Measurements from ENCODE around the gene LGALS12. TPM values are rescaled to one million over a fixed set of nuclear protein-coding genes. Genes with fewer than 3 reads are reported as not detected.
"Not testable (repeated sequence)": the region's sequence is repeated elsewhere in the genome, so short reads cannot be mapped to it uniquely, and the experiment has no call there.

LGALS12 gene
- total RNA-seq, 1 experiment from 2014 or later: 0.07 TPM

DNA sequence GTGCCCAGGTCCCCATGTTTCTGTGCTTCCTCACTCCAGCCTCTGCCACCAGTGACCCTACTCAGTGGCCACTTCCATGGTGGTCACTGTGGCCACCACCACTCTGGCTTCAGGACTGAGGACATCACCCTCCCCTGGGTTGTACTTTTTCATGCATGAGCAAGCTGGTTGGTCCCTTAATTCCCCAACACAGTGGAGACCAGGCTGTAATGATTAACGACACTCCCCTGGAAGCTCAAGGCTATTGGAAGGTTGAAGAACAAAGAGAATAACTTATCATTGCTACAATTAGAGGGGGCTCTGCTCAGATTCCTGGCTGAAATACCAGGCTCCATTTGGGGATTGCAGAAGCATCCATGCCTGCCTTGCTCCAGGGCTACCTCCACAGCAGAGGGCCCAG lies 41.2 kb downstream of the LGALS12 start:
- no peak overlapping the region for H2AFZ ChIP-seq (ENCODE audit: low read length)
- no peaks in the 10 kb centered on the region for H3K4me1 ChIP-seq (ENCODE audit: insufficient read depth, low read length)
- no peaks in the 10 kb centered on the region for H3K36me3 ChIP-seq (ENCODE audit: low read depth, low read length)
- no peak overlapping the region for H3K9ac ChIP-seq (ENCODE audit: low read length)
- ChIA-PET CTCF (no interaction called here), POLR2A (ENCODE audit: unreplicated experiment) (no interaction called here)
- no peak for ATAC-seq
- no peaks in the 10 kb centered on the region for H4K20me1 ChIP-seq (ENCODE audit: low read length)
- no peaks in the 10 kb centered on the region for H3K79me2 ChIP-seq (ENCODE audit: low read length)
- DNase-seq: no peak
- no peaks in the 10 kb centered on the region for H3K9me2 ChIP-seq (replicated peaks; ENCODE audit: low read length)
- intact Hi-C loops (cut with micrococcal nuclease): no loop called here
- H3K9me3 ChIP-seq (ENCODE audit: low read length): no peaks in the 10 kb centered on the region
- TF ChIP-seq EZH2 (IDR thresholded peaks at IDR 0.05; ENCODE audit: low read length, unreplicated experiment): no peak
- TF ChIP-seq, protein P1, sequence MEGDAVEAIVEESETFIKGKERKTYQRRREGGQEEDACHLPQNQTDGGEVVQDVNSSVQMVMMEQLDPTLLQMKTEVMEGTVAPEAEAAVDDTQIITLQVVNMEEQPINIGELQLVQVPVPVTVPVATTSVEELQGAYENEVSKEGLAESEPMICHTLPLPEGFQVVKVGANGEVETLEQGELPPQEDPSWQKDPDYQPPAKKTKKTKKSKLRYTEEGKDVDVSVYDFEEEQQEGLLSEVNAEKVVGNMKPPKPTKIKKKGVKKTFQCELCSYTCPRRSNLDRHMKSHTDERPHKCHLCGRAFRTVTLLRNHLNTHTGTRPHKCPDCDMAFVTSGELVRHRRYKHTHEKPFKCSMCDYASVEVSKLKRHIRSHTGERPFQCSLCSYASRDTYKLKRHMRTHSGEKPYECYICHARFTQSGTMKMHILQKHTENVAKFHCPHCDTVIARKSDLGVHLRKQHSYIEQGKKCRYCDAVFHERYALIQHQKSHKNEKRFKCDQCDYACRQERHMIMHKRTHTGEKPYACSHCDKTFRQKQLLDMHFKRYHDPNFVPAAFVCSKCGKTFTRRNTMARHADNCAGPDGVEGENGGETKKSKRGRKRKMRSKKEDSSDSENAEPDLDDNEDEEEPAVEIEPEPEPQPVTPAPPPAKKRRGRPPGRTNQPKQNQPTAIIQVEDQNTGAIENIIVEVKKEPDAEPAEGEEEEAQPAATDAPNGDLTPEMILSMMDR (conservative IDR thresholded peaks at IDR 0.05; ENCODE audit: low read depth, low read length): no peak
- no peak for TF ChIP-seq EZH2phosphoT487 (IDR thresholded peaks at IDR 0.05; ENCODE audit: borderline replicate concordance, low read length)
- H3K4me2 ChIP-seq (ENCODE audit: low read length): no peak overlapping the region
- BruUV-seq (replicated peaks): no TSS peak
- no peak overlapping the region for H3K27ac ChIP-seq (ENCODE audit: low read length)
- H3K27me3 ChIP-seq (ENCODE audit: low read length): no peaks in the 10 kb centered on the region
- H3K4me3 ChIP-seq (ENCODE audit: low read length): no peak overlapping the region
- no peaks in the 10 kb centered on the region for H3F3A ChIP-seq (ENCODE audit: low read length, unreplicated experiment)

DNA sequence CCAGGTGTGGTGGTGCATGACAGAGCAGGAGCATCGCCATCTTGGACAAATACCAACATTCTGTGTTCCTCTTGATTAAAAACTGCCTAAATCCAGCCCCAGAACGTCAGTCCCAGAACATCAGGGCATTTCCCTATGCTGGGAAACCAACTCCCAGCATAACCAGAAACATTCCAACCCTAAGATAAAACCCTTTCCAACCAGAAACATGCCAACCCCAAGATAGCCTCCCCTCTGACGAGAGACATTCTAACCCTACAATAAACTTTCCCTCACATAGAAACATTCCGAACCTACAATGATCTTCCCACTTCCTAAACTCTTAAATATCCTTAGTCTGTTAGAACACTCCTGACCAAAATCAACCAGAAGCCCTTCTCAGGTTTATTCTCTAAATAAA lies 42.3 kb downstream of the LGALS12 start:
- peaks cover 8% of the 10 kb centered on the region; the same call in 1 of the 2 replicates for H3K4me1 ChIP-seq (ENCODE audit: insufficient read depth, low read length)
- H2AFZ ChIP-seq (ENCODE audit: low read length): no peak overlapping the region
- H4K20me1 ChIP-seq (ENCODE audit: low read length): no peaks in the 10 kb centered on the region
- no peaks in the 10 kb centered on the region for H3F3A ChIP-seq (ENCODE audit: low read length, unreplicated experiment)
- TF ChIP-seq EZH2 (IDR thresholded peaks at IDR 0.05; ENCODE audit: low read length, unreplicated experiment) (no peak), EZH2phosphoT487 (IDR thresholded peaks at IDR 0.05; ENCODE audit: borderline replicate concordance, low read length) (no peak)
- TF ChIP-seq, protein P1 (conservative IDR thresholded peaks at IDR 0.05; ENCODE audit: low read depth, low read length): no peak
- no peak overlapping the region for H3K4me3 ChIP-seq (ENCODE audit: low read length)
- H3K9me3 ChIP-seq (ENCODE audit: low read length): no peaks in the 10 kb centered on the region
- BruUV-seq (replicated peaks): no TSS peak
- H3K9me2 ChIP-seq (replicated peaks; ENCODE audit: low read length): no peaks in the 10 kb centered on the region
- ChIA-PET POLR2A (ENCODE audit: unreplicated experiment) (no interaction called here), CTCF (no interaction called here)
- H3K4me2 ChIP-seq (ENCODE audit: low read length): no peak overlapping the region
- H3K27ac ChIP-seq (ENCODE audit: low read length): no peak overlapping the region
- ATAC-seq (no peak), DNase-seq (no peak)
- no peaks in the 10 kb centered on the region for H3K36me3 ChIP-seq (ENCODE audit: low read depth, low read length)
- no peak overlapping the region for H3K9ac ChIP-seq (ENCODE audit: low read length)
- intact Hi-C loops (cut with micrococcal nuclease): no loop called here
- H3K79me2 ChIP-seq (ENCODE audit: low read length): no peaks in the 10 kb centered on the region
- no peaks in the 10 kb centered on the region for H3K27me3 ChIP-seq (ENCODE audit: low read length)

DNA sequence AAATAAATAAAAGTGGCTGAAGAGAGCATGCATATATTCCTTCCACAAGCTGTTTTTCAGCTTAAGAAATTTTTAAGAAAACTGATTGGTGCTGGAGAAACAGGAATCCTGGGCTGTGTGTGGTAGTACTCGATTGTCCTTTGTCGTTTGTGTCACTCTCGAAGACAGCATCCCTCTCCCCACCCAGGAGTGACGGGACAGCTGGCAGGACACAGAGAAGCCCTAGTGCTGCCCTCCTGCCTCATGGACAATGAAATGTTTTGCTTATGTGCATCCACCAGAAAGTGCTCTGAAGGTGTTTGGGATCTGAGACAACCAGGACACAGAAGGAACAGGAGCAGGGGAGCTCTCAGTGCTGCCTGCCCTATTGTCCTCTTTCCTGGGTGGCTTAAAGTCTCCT lies 43.5 kb downstream of the LGALS12 start:
- ChIA-PET CTCF (no interaction called here), POLR2A (ENCODE audit: unreplicated experiment) (no interaction called here)
- no peak overlapping the region for H3K4me3 ChIP-seq (ENCODE audit: low read length)
- TF ChIP-seq, protein P1 (conservative IDR thresholded peaks at IDR 0.05; ENCODE audit: low read depth, low read length): no peak
- TF ChIP-seq EZH2 (IDR thresholded peaks at IDR 0.05; ENCODE audit: low read length, unreplicated experiment) (no peak), EZH2phosphoT487 (IDR thresholded peaks at IDR 0.05; ENCODE audit: borderline replicate concordance, low read length) (no peak)
- no peak overlapping the region for H2AFZ ChIP-seq (ENCODE audit: low read length)
- H3K9me3 ChIP-seq (ENCODE audit: low read length): no peaks in the 10 kb centered on the region
- H3K4me2 ChIP-seq (ENCODE audit: low read length): no peak overlapping the region
- ATAC-seq (no peak), DNase-seq (no peak)
- H3K79me2 ChIP-seq (ENCODE audit: low read length): no peaks in the 10 kb centered on the region
- BruUV-seq (replicated peaks): no TSS peak
- intact Hi-C loops (cut with micrococcal nuclease): no loop called here
- no peaks in the 10 kb centered on the region for H3F3A ChIP-seq (ENCODE audit: low read length, unreplicated experiment)
- H3K9me2 ChIP-seq (replicated peaks; ENCODE audit: low read length): no peaks in the 10 kb centered on the region
- H3K9ac ChIP-seq (ENCODE audit: low read length): no peak overlapping the region
- H3K36me3 ChIP-seq (ENCODE audit: low read depth, low read length): no peaks in the 10 kb centered on the region
- no peaks in the 10 kb centered on the region for H3K27me3 ChIP-seq (ENCODE audit: low read length)
- peaks cover 17% of the 10 kb centered on the region for H3K4me1 ChIP-seq (ENCODE audit: insufficient read depth, low read length)
- no peak overlapping the region for H3K27ac ChIP-seq (ENCODE audit: low read length)
- H4K20me1 ChIP-seq (ENCODE audit: low read length): no peaks in the 10 kb centered on the region

DNA sequence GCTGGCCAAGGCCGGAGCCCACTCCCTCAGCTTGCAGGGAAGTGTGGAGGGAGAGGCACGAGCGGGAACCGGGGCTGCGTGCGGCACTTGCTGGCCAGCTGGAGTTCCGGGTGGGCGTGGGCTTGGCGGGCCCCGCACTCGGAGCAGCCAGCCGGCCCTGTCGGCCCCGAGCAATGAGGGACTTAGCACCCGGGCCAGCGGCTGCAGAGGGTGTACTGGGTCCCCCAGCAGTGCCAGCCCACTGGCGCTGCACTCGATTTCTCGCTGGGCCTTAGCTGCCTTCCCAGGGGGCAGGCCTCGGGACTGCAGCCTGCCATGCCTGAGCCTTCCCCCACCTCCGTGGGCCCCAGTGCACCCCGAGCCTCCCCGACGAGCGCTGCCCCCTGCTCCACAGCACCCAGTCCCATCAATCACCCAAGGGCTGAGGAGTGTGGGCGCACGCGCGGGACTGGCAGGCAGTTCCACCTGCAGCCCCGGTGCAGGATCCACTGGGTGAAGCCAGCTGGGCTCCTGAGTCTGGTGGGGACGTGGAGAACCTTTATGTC lies 44.3 kb downstream of the LGALS12 start:
- POLR2A ChIA-PET (ENCODE audit: unreplicated experiment); H3K36me3 ChIP-seq (ENCODE audit: low read depth, low read length); H3F3A ChIP-seq (ENCODE audit: low read length, unreplicated experiment); H2AFZ ChIP-seq (ENCODE audit: low read length); CTCF ChIA-PET; intact Hi-C loops (cut with micrococcal nuclease); H3K79me2 ChIP-seq (ENCODE audit: low read length); DNase-seq; H3K4me2 ChIP-seq (ENCODE audit: low read length); H4K20me1 ChIP-seq (ENCODE audit: low read length); H3K4me3 ChIP-seq (ENCODE audit: low read length); ATAC-seq; H3K9me2 ChIP-seq (replicated peaks; ENCODE audit: low read length); BruUV-seq (replicated peaks); H3K9me3 ChIP-seq (ENCODE audit: low read length); H3K27me3 ChIP-seq (ENCODE audit: low read length); H3K9ac ChIP-seq (ENCODE audit: low read length); H3K27ac ChIP-seq (ENCODE audit: low read length): not testable (repeated sequence)
- peaks cover 17% of the 10 kb centered on the region for H3K4me1 ChIP-seq (ENCODE audit: insufficient read depth, low read length)
